ENCODE data around the gene CCDC27.
A peak's percentile ranks its signal among the peaks of the same experiment; 100 is the strongest.

Gene CCDC27

GRCh38 chr1:3761296-3762010 lies 9.2 kb downstream of the CCDC27 start:
- no peak for DNase-seq

- no peak for DNase-seq
Observed at GRCh38 chr1:3762151-3762872, 10.1 kb downstream of the CCDC27 start.

- no peak for DNase-seq
Observed at GRCh38 chr1:3762873-3763228, 10.6 kb downstream of the CCDC27 start.

DNA sequence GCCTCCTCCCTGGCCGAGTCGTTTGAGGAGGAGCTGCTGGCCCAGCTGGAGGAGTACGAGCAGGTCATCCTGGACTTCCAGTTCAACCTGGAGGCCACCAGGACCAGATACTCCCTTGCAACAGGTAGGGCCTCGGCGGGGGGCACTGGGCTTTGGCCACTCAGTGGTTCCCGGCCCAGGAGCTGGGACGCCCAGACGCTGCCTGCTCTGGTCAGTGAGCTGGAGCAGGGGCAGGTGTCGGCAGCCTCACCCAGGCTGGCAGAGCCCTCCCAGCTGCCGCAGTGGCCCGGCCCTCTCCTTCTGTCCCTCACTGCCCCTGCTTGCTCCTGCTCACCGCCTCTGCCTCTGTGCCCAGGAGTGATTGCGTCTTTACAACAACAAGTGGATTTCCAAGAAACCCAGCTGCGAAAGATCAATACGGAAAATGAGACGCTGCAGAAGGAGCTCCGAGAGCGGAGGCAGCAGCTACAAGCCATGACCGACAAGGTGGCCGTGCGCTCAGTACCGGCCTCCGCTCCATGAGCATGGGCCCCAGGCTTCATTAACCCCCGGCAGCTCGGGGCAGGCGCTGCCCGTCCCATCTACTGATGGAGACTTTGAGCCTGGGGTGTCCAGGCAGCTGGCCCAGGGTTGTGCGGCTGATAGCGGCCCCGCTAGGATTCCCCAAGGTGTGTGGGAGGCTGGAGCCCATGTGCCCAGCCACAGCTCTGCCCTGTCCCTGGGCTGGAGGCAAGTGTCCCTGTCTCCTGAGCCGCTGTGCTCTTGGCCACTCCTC lies 11.3 kb downstream of the CCDC27 start:
- DNase-seq, result no peak

DNA sequence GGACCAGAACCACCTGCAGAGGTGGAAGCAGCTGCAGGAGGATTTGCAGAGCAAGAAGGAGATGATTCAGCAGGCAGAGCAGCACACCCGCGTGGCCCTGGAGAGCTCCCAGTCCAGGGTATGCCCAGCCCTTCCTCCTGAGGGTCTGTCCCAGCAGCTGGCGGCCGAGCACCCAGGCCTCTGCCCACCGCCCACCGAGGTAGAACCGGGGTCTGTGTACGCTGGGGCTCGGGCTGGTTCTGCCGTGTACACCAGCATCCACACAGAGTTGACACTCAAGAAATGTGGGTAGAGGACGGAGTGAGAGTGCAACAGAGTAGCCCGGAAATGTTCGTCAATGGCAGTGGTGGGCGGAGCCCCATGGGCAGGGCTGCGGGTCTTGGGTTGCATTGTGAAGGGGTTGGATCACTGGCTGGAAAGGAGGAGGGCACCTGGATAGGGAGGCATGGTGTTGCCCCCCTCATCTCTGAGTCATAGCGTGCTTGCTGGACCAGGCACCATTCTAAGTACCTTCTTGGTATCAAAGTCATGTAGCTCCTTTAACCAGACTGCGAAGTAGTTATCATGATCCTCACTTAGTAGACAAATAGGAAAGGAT lies 15.2 kb downstream of the CCDC27 start:
- DNase-seq, result no peak

GRCh38 chr1:3768811-3769390 lies 16.7 kb downstream of the CCDC27 start:
- no peak for DNase-seq

- no peak for DNase-seq
Observed at GRCh38 chr1:3770047-3770765, 18.0 kb downstream of the CCDC27 start.

DNA sequence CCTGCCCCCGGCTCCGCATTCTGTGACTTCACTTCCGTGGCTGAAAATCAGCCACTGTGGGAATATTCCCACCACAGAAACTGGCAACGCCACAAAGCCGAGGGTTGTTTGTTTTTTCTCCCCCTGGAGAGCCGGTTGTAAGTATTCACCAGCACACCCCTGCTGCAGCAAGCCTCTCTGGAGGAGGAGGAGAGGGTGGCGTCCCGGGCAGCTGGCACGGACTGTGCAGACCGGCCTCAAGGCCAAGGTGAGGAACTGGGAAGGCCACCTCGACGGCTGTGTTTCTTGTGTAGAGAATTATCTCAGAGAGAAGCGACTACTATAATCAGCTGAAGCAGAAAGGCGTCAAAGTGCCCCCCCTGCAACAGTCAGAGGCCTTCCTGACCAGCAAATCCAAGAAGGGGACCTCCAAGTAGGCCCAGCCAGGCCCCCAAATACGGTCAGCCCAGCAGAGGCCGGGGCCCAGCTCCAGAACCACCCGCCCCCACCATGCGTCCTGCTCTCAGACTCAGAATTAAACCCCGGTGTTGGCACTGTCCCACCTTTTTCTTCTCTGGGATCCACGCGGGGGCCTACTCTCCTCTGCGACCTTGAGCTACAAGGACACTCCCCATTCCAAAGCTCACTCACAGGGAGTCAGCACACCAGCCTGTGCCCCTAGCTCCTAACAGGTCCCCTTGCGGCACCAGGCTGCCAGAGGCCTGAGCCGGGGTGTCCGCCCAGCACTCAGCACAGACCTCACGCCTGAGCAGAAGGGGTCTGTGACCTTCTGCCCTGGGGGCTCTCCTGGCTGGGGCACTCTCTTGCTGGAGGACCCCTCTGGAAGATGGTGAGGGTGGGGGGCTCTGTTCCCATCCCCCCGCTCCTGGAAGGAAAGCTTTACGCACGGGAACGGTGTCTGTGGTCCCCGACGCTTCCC lies 19.1 kb downstream of the CCDC27 start:
- no peak for DNase-seq

DNA sequence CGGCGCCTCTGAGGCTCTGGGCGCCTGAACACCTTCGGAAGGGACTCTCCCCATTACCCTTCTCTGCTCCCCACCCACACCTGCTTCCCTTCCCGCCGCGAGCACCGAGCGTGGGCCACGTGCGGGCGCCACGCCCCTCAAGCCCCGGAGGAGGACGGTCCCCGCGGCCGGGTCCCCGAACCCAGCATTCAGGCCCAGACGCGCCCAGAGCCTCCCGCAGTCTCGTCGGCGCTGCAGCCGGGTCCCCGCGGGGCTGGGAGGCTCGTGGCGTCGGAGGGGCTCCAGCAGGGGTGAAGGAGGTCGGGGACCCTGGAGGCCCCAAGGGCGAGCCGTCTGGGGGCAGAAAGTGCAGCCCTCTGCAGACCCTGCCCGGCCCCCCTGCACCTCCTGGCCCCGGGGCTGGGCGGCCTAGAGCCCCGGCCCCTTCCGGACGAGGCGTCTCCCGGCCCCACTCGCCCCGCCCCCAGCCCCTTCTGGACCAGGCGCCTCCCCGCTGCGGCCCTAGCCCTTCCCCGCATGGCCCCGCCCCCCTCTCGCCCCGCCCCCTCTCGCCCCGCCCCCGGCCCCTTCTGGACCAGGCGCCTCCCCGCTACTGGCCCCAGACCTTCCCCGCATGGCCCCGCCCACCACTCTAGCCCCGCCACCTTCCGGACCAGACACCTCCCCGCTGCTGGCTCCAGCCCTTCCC lies 19.9 kb downstream of the CCDC27 start:
- no peak for DNase-seq

GRCh38 chr1:3772715-3773571 lies 20.7 kb downstream of the CCDC27 start, which contains the start of gene SMIM1:
TSS of gene SMIM1 (plus strand) at chr1:3772749. CDS start at chr1:3775374, 2,625 bp downstream.
- DNase-seq, result no peak

DNA sequence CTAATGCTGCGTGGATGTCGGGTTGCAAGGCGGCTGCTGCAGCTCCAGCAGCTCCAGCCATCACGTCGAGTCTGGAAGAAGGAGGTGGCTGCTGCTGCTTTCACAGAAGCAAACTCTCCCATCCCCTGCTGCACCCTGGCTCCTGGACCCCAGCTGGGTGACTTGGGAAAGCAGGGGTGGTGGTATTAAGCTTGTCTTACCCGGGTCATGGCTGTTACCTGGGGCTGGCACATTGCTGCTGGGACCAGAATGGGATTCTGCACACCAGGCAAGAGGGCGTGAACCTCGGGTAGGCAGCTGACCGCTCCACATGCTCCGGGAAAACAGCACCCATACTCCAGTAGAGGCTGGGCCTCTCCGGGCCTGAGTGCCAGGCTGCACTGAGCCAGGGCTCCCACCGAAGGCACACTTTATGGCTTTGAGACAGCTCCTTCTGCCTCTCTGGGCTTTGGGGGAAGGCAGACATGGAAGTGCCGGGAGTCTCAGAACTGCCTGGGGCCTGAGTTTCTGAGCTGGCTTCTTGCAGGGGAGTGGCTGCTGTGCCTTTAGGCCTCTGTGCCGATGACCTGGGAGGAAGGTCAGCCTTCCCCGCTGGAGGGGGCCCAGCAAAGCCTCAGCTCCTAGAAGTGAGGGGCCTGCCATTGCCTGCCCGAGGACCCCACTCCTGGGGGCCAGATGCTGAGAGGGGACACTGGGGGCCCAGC lies 21.5 kb downstream of the CCDC27 start:
- DNase-seq, result no peak

DNA sequence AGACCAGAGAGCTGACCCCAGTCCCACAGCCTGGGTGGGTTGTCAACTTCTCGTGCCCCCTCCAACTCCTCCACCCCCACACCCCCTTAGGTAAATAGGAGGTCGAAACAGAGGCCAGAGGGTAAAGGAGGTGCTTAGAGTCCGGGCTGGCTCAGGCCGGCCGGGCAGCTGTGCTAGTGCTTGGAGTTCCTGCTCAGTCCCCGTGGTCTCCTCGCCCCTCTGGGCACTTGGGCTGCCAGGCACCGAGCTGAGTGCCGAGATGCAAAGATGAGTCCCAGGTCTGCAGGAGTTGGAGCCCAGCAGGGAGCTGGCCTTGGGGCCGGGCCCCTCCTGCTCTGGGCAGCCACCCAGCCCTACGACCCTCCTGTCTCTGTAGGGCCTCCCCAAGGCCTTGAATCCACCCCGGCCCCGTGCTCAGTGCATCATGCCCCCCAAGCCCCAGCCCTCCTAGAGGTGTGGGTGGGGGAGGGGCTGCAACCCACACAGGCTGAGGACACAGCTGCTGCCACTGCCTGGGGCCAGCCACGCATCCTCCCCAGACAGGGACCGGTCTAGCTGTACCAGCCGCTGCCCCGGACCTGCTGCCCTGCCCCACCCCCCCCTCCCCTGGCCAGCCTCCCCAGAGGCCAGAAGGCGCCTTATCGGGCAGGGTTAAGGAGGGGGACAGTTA lies 22.2 kb downstream of the CCDC27 start:
- DNase-seq, result no peak

DNA sequence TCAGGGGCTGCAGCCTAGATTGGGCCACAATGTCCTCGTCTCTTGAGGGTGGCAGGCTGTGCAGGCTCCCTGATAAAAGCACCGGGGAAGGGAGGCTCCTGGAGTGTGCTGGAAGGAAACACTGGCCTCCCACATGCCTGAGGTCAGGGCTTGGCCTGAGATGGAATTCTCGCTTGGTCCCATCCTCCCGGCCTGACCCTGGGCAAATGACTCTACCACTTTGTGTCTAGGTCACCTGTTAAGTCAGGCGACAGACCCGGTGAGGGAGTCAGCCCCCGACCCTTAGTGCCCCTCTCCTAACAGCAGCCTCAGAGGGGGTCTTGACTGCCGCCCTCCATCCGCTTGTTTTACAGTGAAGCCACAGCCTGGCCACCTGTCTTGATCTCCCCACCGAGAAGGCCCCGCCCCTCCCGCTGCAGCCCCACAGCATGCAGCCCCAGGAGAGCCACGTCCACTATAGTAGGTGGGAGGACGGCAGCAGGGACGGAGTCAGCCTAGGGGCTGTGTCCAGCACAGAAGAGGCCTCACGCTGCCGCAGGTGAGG lies 22.8 kb downstream of the CCDC27 start:
- no peak for DNase-seq

- DNase-seq, result no peak
Observed at GRCh38 chr1:3775490-3776230, 23.4 kb downstream of the CCDC27 start.

DNA sequence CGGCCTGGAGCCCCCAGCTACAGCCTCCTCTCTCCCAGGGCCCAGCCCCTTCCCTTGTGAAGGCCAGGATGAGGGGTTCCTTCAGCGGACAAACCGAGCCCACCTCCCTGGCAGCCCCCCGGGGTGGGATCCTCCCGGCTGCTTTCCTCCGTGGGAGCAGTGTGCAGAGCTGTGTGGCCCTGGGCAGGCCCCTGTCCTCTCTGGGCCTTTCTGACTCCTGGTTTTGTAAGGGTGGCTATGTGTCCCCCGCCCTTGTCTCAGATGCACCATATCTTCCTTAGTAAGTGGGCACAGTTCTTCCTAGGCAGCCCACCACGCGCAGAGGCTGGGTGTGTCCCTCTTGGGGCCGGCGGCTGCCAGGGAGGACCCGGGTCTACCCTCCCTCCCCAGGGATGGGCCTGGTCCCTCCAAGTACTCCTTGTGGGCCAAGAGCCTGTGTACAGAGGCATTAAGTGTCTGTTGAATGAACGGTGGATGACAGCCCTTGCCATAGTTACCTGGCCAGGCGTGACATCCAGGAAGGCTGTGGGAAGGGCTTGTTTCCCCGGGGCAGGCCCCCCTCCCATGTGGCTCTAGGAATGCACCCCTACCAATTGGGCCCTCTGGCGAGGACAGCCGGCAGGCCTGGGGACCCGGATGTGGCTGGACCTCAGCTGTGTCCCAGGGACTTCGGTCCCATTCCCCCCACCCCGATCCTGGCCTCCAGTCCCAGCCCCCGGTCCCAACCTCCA lies 24.1 kb downstream of the CCDC27 start:
- DNase-seq, result no peak

DNA sequence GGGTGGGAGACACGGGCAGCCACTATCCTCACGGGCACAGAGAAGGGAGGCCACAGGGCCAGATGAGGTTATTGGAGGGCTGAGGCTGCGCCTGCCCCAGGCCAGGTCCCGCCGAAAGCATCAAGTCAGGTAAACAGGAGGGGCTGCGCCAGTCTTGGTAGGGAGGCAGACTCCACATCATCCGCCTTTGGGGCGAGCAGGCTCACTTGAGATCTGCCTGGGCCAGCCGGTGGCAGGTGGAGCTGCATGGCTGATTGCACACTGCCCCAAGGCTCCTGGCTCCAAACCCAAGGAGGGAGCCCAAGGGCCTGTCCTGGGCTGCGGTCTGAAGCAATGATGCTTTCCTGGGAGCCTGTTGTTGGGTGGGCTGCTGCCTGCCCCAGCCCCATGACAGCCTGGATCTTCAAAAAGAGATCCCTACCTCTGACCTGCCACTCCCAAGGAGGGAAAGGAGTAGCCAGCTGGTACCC lies 24.9 kb downstream of the CCDC27 start:
- peak in 1 of 2 experiments; percentile 34 for DNase-seq
